HepG2 (cell line): ENCODE data around the gene RBCK1. TPM values are rescaled to one million over a fixed set of nuclear protein-coding genes. Genes with fewer than 3 reads are reported as not detected.

Source experiments
- ATRX ChIP-seq: sonication (generic); formaldehyde crosslinking; IDR thresholded peaks from 2 replicates; pipeline ENCODE4 v1.4.0; 2020; ENCODE audit warnings: missing genetic modification reagents, borderline replicate concordance
- KDM1A ChIP-seq: IDR thresholded peaks from 2 replicates; pipeline ENCODE4 v1.6.1; 2016; ENCODE audit warnings: missing compliant biosample characterization
- MLX ChIP-seq: IDR thresholded peaks from 2 replicates; pipeline ENCODE4 v1.6.1; 2016
- PAF1 ChIP-seq: IDR thresholded peaks from 2 replicates; pipeline ENCODE4 v1.6.1; 2016; ENCODE audit warnings: missing genetic modification reagents, missing compliant biosample characterization
- PAX8 ChIP-seq: sonication (generic); formaldehyde crosslinking; IDR thresholded peaks from 2 replicates; pipeline ENCODE4 v1.8.0; 2022; ENCODE audit warnings: mild to moderate bottlenecking, missing genetic modification reagents, borderline replicate concordance
- PITX1 ChIP-seq: sonication (generic); formaldehyde crosslinking; IDR thresholded peaks from 2 replicates; pipeline ENCODE4 v1.5.1; 2020; ENCODE audit warnings: mild to moderate bottlenecking, missing genetic modification reagents
- SP5 ChIP-seq: IDR thresholded peaks from 2 replicates; pipeline ENCODE4 v1.6.1; 2016; ENCODE audit warnings: low read depth, borderline replicate concordance
- TBX2 ChIP-seq: sonication (generic); formaldehyde crosslinking; IDR thresholded peaks from 2 replicates; pipeline ENCODE4 v1.5.0; 2020; ENCODE audit warnings: missing genetic modification reagents, mild to moderate bottlenecking, borderline replicate concordance
- TOPORS ChIP-seq: sonication (generic); formaldehyde crosslinking; IDR thresholded peaks from 2 replicates; pipeline ENCODE4 v1.8.0; 2023; ENCODE audit warnings: mild to moderate bottlenecking, missing genetic modification reagents
- ZFAT ChIP-seq: sonication (generic); formaldehyde crosslinking; conservative IDR thresholded peaks from 2 replicates; pipeline ENCODE4 v1.8.1; 2023; ENCODE audit warnings: missing genetic modification reagents, inconsistent platforms
- ZNF180 ChIP-seq: sonication (generic); formaldehyde crosslinking; IDR thresholded peaks from 2 replicates; pipeline ENCODE4 v1.4.0; 2020; ENCODE audit warnings: low read depth, missing genetic modification reagents, borderline replicate concordance
- ZNF44 ChIP-seq: sonication (generic); formaldehyde crosslinking; IDR thresholded peaks from 2 replicates; pipeline ENCODE4 v1.5.1; 2020; ENCODE audit warnings: mild to moderate bottlenecking, missing genetic modification reagents
- ZNF746 ChIP-seq: sonication (generic); formaldehyde crosslinking; IDR thresholded peaks from 2 replicates; pipeline ENCODE4 v1.8.0; 2022; ENCODE audit warnings: mild to moderate bottlenecking, missing genetic modification reagents
- ZNF850 ChIP-seq: sonication (generic); formaldehyde crosslinking; conservative IDR thresholded peaks from 2 replicates; pipeline ENCODE4 v1.9.0; 2021; ENCODE audit warnings: mild to moderate bottlenecking, missing genetic modification reagents
- ZSCAN29 ChIP-seq: sonication (generic); formaldehyde crosslinking; conservative IDR thresholded peaks from 2 replicates; pipeline ENCODE4 v1.4.0; 2020; ENCODE audit warnings: mild to moderate bottlenecking, missing genetic modification reagents
- polyA plus RNA-seq, 8 experiments: library from polyadenylated mRNA; depleted of rRNA in 3 of 8; stranded (reverse) in 7 of 8; unstranded in 1 of 8; fragments of >200 nt; fragmentation: Illumina TruSeq in 4 of 8; extraction: Trizol in 4 of 8; gene quantifications; 2 replicates each; pipeline versions ENCODE4 v1.2.1 to v1.2.3, GENCODE V29; 2011 to 2016; ENCODE audit warnings: low read depth in 4 of 8, missing spikeins in 1 of 8, mixed read lengths in 1 of 8; ENCODE audit not compliant: insufficient read depth in 1 of 8
- total RNA-seq, 5 experiments: library from RNA; depleted of rRNA; stranded (reverse); fragments of >200 nt; fragmentation: Illumina TruSeq; extraction: Trizol; gene quantifications; 2 replicates each; pipeline ENCODE4 v1.2.3, GENCODE V29; 2016; ENCODE audit warnings: low read depth in 1 of 5
- TF ChIP-seq, protein P1 (sequence below): sonication (generic); formaldehyde crosslinking; IDR thresholded peaks from one replicate; pipeline ENCODE4 v1.5.1; 2020; ENCODE audit warnings: mild to moderate bottlenecking, missing genetic modification reagents; ENCODE audit errors: not compliant biosample characterization

The RBCK1 gene
- total and polyA plus RNA-seq, 2 of the 13 experiments (the other 11 are each of a cell fraction or from before 2014, with no cell fraction given) = 149 to 215 TPM

DNA sequence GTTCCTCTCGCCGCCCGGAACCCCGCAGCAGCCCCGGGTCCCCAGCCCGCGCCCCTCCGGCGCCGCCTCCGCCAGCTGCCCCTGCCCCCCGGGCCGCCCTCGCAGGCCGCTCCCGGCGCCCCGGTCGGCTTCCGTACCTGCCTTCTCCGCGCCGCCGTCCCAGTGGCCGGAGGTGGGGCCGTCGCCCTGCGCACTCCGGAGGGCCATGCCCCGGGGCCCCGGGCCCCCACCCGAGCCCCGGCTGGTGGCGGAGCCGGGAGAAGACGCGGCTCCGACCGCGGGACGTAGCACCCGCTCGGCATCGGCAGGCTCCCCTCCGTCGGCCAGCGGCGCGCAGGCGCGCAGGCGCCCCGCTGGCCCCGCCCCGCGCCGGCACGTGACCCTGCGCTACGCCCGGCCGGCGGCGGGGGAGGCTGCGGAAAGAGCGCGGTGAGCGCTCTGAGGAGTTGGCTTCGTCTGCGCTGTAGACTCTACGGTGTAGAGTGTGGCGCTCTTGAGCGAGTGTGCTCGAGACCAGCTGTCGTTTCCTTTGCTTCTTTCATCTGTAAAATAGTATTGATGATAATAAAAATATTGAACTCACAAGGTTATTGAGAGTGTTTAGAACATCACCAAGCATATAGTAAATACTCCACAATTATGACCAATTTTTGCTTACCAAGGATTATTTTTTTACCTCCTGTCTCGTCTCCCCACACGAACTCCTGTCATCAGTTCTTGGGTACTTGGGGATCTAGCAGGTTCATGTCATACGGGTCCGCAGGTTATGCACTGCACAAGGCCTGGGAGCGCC is 54.3 kb downstream of the RBCK1 start, which contains the start of gene TBC1D20 (continued):
- TF ChIP-seq KDM1A (CRISPR knock-in tag) = peak; percentile 49; the same call in 1 of the 2 replicates
- TF ChIP-seq SP5 (CRISPR knock-in tag) = 0 out of 2 replicates have a peak, but pooled peaks have one; percentile 12
- no peak for TF ChIP-seq ATRX
- TF ChIP-seq PITX1 (CRISPR knock-in tag) = no peak
- TF ChIP-seq ZNF746 (CRISPR knock-in tag) = 0 out of 2 replicates have a peak, but pooled peaks have one; percentile 55
- peak; percentile 61; the same call in 1 of the 2 replicates for TF ChIP-seq MLX (CRISPR knock-in tag)
- no peak for TF ChIP-seq ZNF180 (CRISPR knock-in tag)
- TF ChIP-seq ZNF850 (CRISPR knock-in tag) = no peak
- TF ChIP-seq, protein P1, sequence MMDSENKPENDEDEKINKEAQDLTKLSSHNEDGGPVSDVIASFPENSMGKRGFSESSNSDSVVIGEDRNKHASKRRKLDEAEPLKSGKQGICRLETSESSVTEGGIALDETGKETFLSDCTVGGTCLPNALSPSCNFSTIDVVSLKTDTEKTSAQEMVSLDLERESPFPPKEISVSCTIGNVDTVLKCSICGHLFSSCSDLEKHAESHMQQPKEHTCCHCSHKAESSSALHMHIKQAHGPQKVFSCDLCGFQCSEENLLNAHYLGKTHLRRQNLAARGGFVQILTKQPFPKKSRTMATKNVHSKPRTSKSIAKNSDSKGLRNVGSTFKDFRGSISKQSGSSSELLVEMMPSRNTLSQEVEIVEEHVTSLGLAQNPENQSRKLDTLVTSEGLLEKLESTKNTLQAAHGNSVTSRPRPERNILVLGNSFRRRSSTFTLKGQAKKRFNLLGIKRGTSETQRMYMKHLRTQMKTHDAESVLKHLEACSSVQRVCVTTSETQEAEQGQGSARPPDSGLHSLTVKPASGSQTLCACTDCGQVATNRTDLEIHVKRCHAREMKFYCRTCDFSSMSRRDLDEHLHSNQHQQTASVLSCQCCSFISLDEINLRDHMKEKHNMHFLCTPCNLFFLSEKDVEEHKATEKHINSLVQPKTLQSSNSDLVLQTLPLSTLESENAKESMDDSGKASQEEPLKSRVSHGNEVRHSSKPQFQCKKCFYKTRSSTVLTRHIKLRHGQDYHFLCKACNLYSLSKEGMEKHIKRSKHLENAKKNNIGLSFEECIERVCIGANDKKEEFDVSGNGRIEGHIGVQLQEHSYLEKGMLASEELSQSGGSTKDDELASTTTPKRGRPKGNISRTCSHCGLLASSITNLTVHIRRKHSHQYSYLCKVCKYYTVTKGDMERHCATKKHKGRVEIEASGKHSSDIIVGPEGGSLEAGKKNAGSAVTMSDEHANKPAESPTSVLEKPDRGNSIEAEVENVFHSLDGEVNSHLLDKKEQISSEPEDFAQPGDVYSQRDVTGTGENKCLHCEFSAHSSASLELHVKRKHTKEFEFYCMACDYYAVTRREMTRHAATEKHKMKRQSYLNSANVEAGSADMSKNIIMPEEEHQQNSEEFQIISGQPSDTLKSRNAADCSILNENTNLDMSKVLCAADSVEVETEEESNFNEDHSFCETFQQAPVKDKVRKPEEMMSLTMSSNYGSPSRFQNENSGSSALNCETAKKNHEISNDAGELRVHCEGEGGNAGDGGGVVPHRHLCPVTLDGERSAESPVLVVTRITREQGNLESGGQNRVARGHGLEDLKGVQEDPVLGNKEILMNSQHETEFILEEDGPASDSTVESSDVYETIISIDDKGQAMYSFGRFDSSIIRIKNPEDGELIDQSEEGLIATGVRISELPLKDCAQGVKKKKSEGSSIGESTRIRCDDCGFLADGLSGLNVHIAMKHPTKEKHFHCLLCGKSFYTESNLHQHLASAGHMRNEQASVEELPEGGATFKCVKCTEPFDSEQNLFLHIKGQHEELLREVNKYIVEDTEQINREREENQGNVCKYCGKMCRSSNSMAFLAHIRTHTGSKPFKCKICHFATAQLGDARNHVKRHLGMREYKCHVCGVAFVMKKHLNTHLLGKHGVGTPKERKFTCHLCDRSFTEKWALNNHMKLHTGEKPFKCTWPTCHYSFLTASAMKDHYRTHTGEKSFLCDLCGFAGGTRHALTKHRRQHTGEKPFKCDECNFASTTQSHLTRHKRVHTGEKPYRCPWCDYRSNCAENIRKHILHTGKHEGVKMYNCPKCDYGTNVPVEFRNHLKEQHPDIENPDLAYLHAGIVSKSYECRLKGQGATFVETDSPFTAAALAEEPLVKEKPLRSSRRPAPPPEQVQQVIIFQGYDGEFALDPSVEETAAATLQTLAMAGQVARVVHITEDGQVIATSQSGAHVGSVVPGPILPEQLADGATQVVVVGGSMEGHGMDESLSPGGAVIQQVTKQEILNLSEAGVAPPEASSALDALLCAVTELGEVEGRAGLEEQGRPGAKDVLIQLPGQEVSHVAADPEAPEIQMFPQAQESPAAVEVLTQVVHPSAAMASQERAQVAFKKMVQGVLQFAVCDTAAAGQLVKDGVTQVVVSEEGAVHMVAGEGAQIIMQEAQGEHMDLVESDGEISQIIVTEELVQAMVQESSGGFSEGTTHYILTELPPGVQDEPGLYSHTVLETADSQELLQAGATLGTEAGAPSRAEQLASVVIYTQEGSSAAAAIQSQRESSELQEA (CRISPR knock-in tag) = no peak
- TF ChIP-seq TBX2 (CRISPR knock-in tag) = no peak
- no peak for TF ChIP-seq PAF1 (CRISPR knock-in tag)
- TF ChIP-seq TOPORS (CRISPR knock-in tag) = peak; percentile 70; the same call in 1 of the 2 replicates
- TF ChIP-seq ZSCAN29 (CRISPR knock-in tag) = no peak
- no peak; the same call in 1 of the 2 replicates for TF ChIP-seq ZNF44 (CRISPR knock-in tag)
- no peak for TF ChIP-seq PAX8 (CRISPR knock-in tag)
- no peak for TF ChIP-seq ZFAT (CRISPR knock-in tag)
